Small intestine (tissue), 7 donors: ENCODE results near the gene OR7C1. TPM values are rescaled to one million over a fixed set of nuclear protein-coding genes. Genes with fewer than 3 reads are reported as not detected.
"Not testable (repeated sequence)": the region's sequence is repeated elsewhere in the genome, so short reads cannot be mapped to it uniquely, and the experiment has no call there.

Source experiments
- DNase-seq, 2 donors: peaks; one replicate each; pipeline versions ENCODE4 v3.0.0 to v3.0.0-alpha.2; 2013
- FAIRE-seq: peaks from 2 replicates; lab custom pipeline; 2012; peaks lifted over from hg19 to GRCh38; lab: Jason Lieb, UNC
- H3K27ac ChIP-seq, 3 donors: one replicate each; pipeline ENCODE4 v1.5.1; 2013; ENCODE audit warnings: low read length in 2 of 3, mild to moderate bottlenecking in 2 of 3, control low read depth in 1 of 3, inconsistent platforms in 1 of 3, low read depth in 1 of 3, moderate library complexity in 1 of 3
- H3K27me3 ChIP-seq, 3 donors: one replicate each; pipeline ENCODE4 v1.6.1; 2013; ENCODE audit warnings: low read length in 3 of 3, inconsistent platforms in 1 of 3; ENCODE audit not compliant: control insufficient read depth in 3 of 3, insufficient read depth in 3 of 3
- H3K36me3 ChIP-seq, 3 donors: one replicate each; pipeline ENCODE4 v1.6.1; 2013; ENCODE audit warnings: low read length in 3 of 3, inconsistent platforms in 1 of 3, low read depth in 1 of 3, mild to moderate bottlenecking in 1 of 3, moderate library complexity in 1 of 3; ENCODE audit not compliant: control insufficient read depth in 3 of 3, insufficient read depth in 2 of 3
- H3K4me1 ChIP-seq, 3 donors: one replicate each; pipeline ENCODE4 v1.6.1; 2013; ENCODE audit warnings: low read length in 2 of 3, inconsistent platforms in 1 of 3, low read depth in 1 of 3, mild to moderate bottlenecking in 1 of 3, moderate library complexity in 1 of 3; ENCODE audit not compliant: control insufficient read depth in 3 of 3, insufficient read depth in 2 of 3
- H3K4me3 ChIP-seq, 3 donors: one replicate each; pipeline ENCODE4 v1.5.1; 2013; ENCODE audit warnings: low read length in 3 of 3, control low read depth in 1 of 3, inconsistent platforms in 1 of 3, low read depth in 1 of 3, mild to moderate bottlenecking in 1 of 3, moderate library complexity in 1 of 3
- H3K9me3 ChIP-seq, 2 donors: one replicate each; pipeline ENCODE4 v1.6.1; 2013; ENCODE audit warnings: low read depth in 1 of 2, low read length in 1 of 2; ENCODE audit not compliant: control insufficient read depth in 2 of 2, insufficient read depth in 1 of 2
- WGBS, 3 donors: extraction: QIAGEN DNeasy Blood & Tissue Kit; methylation state at CpG; one replicate each; pipeline ENCODE4 v1.1.7; 2013; 5-methylcytosine and 5-hydroxymethylcytosine counted together
- polyA plus RNA-seq, 4 donors: library from polyadenylated mRNA; stranded (reverse) in 3 of 4; unstranded in 1 of 4; fragments of 200-250 nt in 3 of 4; fragments of 120-200 nt in 1 of 4; gene quantifications; one replicate each; pipeline versions ENCODE4 v1.2.1 to v1.2.3, GENCODE V29; 2013
- donor health status: healthy with polysubstance abuse.
- donor health status: control.
- donor health status: control.
- donor health status: Bipolar disorder and iron deficiency.
- donor health status: healthy.

The OR7C1 gene
- polyA plus RNA-seq, 4 donors, result 0.04 TPM; not detected in 3

DNA sequence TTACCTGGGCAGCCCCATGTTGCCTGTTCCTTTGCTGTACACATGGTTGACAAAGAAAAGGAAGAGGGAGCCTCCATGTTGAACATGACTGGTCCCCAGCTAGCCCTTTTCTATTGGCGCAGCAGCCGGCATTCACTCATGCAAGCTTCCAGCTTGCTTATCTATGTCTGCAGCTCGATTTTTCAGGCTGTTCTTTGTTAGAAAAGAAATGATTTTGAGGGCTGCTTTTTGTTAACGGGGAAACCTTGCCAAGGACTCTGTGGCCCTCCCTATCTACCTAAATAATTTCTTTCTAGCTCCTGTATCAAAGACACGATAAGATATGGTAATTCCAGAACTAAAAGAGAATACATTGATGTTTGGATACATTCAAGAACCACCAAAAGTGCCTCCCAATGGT is 36.2 kb downstream of the OR7C1 start:
- FAIRE-seq, result no peak
- H3K4me3 ChIP-seq, result no peak overlapping the region
- WGBS, 3 donors, result 64 to 69% (median 68%) methylated on average over 5 of the region's 5 CpGs

DNA sequence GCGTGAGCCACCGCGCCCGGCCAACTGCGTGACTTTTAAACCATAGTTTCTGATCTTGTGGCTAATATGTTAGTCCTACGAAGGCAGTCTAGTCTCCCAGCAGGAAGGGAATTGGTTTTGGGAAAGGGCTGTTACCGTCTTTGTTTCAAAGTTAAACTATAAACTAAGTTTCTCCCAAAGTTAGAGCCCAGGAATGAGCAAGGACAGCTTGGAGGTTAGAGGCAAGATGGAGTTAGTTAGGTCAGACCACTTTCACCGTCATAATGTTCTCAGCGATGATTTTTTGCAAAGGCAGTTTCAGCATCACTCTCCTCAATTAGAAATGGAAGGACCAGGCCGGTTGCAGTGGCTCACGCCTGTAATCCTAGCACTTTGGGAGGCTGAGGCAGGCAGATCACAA is 39.0 kb downstream of the OR7C1 start:
- Histone ChIP-seq H3K9me3 (no peaks in the 10 kb centered on the region), H3K27me3 (peaks cover 0 to 2% (median 0%) of the 10 kb centered on the region in 3 donors), H3K36me3 (no peaks in the 10 kb centered on the region), H3K4me3 (no peak overlapping the region), H3K27ac (no peak overlapping the region), H3K4me1 (no peaks in the 10 kb centered on the region)
- FAIRE-seq (no peak), DNase-seq (no peak)
- WGBS, 3 donors, result 90 to 94% (median 91%) methylated on average over 11 of the region's 11 CpGs

More for the DNA sequence above, 36.2 kb downstream of the OR7C1 start:
- H3K4me1 ChIP-seq, result no peaks in the 10 kb centered on the region
- no peak overlapping the region for H3K27ac ChIP-seq
- H3K27me3 ChIP-seq, result peaks cover 0 to 2% (median 0%) of the 10 kb centered on the region in 3 donors
- no peaks in the 10 kb centered on the region for H3K36me3 ChIP-seq
- no peaks in the 10 kb centered on the region for H3K9me3 ChIP-seq
- DNase-seq, result no peak

DNA sequence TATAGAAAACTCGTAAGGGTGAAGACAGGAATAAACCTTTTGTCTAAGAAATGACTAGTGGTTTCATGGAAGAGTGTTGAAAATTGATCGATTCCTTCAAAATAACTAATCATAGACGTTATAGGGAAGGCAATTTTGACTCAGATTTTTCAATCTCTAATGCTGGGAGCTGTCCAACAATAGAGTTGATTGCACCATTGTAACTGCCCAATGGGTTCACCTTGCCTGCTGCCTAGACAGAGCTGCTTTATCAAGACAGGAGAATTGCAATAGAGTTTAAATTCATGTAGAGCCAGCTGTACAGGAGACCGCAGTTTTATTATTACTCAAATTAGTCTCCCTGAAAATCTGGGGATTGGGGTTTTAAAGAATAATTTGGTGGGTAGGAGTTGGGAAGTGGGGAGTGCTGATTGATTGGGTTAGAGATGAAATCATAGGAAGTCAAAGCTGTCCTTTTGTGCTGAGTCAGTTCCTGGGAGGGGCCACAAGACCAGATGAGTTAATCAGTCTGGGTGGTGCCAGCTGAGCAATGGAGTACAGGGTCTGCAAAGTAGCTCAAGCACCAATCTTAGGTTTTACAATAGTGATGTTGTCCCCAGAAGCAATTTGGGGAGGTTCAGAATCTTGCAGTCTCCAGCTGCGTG is 39.8 kb downstream of the OR7C1 start:
- H3K4me3 ChIP-seq, result no peak overlapping the region
- no peaks in the 10 kb centered on the region for H3K36me3 ChIP-seq
- H3K27ac ChIP-seq, result no peak overlapping the region
- H3K27me3 ChIP-seq, result peaks cover 0 to 2% (median 0%) of the 10 kb centered on the region in 3 donors
- WGBS, 3 donors, result 77 to 87% (median 84%) methylated on average over 5 of the region's 5 CpGs
- no peaks in the 10 kb centered on the region for H3K9me3 ChIP-seq
- no peak for DNase-seq
- FAIRE-seq, result no peak
- no peaks in the 10 kb centered on the region for H3K4me1 ChIP-seq

DNA sequence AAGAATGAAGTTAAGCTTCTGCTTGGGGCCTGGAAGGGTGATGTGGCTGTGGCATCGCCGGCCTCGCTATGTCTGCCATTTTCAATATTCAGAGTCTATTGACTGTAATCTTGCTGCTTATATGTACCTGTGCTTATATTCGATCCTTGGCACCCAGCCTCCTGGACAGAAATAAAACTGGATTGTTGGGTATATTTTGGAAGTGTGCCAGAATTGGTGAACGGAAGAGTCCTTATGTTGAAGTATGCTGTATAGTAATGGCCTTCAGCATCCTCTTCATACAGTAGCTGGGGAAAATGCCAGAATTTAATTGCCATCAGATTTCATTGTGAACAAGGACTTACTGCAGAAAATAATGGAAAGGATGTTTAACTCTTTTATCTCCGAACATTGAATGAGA is 42.7 kb downstream of the OR7C1 start:
- not testable (repeated sequence) for H3K27ac ChIP-seq, H3K36me3 ChIP-seq, FAIRE-seq, H3K27me3 ChIP-seq, H3K4me3 ChIP-seq, DNase-seq, H3K9me3 ChIP-seq, H3K4me1 ChIP-seq
- 67 to 78% (median 68%) methylated on average over 6 of the region's 6 CpGs for WGBS, 3 donors

DNA sequence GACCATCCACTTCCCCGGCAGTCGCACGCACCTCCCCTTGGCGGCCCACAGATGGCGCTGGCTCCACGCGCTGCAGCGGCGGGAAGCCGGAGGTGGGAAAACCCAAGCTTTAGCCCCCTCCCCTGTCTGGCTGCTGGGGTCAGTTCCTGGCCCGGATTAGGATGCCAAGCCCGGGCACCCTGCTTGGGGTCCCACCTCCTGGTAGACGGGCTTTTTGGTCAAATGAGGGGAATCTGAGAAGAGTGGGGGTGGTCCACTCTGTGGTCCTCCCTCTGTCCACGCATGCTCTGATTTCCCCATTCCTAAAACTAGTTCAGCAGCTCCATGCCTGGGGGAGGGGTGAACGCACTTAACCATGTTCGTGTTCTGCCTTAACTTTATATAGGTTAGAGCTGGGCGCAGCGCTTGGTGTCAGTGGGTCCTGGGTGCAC is 48.5 kb downstream of the OR7C1 start:
- no peaks in the 10 kb centered on the region for H3K9me3 ChIP-seq
- no peaks in the 10 kb centered on the region for H3K36me3 ChIP-seq
- H3K27me3 ChIP-seq, result peaks cover 0 to 3% (median 0%) of the 10 kb centered on the region in 3 donors
- H3K27ac ChIP-seq, result no peak overlapping the region
- no peak for FAIRE-seq
- H3K4me1 ChIP-seq, result no peaks in the 10 kb centered on the region
- DNase-seq, result no peak
- WGBS, 3 donors, result 17 to 31% (median 29%) methylated on average over 18 of the region's 18 CpGs
- no peak overlapping the region for H3K4me3 ChIP-seq

DNA sequence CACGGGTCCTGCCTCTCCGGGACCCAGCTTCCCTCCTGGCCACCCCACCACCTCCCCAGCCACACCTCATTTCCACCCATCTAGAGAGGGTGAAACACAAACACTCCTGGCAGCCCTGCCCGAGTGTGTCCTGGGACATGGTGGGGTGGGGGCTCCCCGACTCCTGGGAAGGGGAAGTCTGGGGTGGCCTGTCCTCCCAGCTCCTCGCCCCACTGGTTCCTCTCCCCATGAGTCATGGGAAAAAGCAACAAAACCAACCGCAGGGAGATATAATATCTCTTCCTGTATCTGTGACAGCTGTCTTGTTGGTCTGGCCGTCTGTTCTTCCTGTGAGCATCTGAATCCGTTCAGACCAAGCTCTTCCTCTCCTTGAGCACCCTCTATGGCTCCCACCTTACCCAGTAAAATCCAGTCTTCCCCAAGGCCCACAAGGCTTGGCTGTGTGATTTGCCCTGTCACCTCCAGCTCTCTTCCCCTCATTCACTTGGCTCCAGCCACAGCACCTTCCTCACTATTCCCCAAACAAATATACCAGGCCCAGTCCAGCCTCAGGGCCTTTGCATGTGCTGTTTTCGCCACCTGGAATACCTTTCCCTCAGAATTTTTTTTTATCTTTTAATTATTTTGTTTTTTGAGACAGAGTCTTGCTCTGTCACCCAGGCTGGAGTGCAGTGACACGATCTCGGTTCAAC is 49.7 kb downstream of the OR7C1 start:
- not testable (repeated sequence) for FAIRE-seq
- H3K27ac ChIP-seq, result peak overlapping the region in 1 of 3 donors; percentile 82

DNA sequence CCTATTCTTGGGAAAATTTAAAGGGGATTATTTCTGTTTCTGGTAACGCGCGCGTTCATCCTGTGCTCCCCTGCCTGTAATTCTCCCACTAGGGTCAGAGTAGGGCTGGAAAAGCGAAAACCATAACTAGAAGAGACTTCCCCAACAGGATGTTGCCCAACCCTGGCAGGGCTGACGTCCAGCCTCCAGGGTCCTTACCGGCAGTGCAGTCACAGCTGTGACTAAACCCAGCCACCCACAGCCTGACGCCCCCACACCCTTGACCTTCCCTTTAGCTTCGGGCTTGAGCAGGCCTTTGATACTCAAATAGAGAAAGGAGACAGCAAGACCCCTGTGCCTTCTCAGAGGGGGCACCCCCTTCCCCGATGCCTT is 50.3 kb downstream of the OR7C1 start:
- H3K27me3 ChIP-seq, H3K9me3 ChIP-seq, DNase-seq, FAIRE-seq, H3K36me3 ChIP-seq, H3K4me1 ChIP-seq, H3K4me3 ChIP-seq, H3K27ac ChIP-seq: not testable (repeated sequence)
- WGBS, 3 donors, result 44 to 63% (median 61%) methylated on average over 9 of the region's 10 CpGs

More for the DNA sequence above, 49.7 kb downstream of the OR7C1 start:
- H3K27me3 ChIP-seq, H3K36me3 ChIP-seq, H3K4me1 ChIP-seq, H3K4me3 ChIP-seq, H3K9me3 ChIP-seq: not testable (repeated sequence)
- WGBS, 3 donors, result 39 to 48% (median 44%) methylated on average over 8 to 9 of the region's 11 CpGs
- DNase-seq, result peak in 1 of 2 donors; percentile 17

DNA sequence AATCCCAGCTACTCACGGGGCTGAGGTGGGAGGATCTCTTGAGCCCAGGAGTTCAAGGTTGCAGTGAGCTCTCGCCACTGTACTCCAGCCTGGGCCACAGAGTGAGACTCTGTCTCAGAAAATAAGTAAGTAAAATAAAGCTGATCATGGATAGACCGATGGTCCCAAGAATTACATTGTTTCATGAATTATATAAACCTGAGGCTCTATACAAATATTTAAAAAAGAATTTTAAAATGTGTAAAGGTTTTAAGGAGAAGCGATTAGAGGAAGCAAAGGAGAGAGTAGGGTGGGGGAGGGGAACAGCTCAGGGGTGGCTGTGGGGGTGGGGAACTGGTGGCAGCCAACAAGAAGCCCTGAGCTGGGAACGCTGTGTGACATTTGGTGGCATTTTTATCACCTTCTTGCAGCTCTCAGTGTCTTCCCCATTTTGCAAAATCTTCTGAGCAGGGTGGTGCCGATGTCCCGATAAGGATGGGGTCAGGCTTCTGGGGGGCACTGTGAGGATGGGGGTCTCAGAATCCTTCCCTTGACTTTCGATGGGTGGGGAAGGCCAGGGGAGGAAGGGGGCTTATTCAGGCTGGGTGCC is 51.5 kb downstream of the OR7C1 start:
- FAIRE-seq, H3K27me3 ChIP-seq, DNase-seq, H3K4me1 ChIP-seq, H3K36me3 ChIP-seq, H3K9me3 ChIP-seq, H3K4me3 ChIP-seq: not testable (repeated sequence)
- peak overlapping the region in 1 of 3 donors; percentile 5 for H3K27ac ChIP-seq
- 47 to 60% (median 57%) methylated on average over 7 to 8 of the region's 8 CpGs for WGBS, 3 donors
